ENCODE measurements around the gene EGFR. TPM values are rescaled to one million over a fixed set of nuclear protein-coding genes. Genes with fewer than 3 reads are reported as not detected.

EGFR gene
- total RNA-seq, 1 experiment from 2014 or later = 28.9 TPM

GRCh38 chr7:55260171-55260570, 241.4 kb downstream of the EGFR start:
- Histone ChIP-seq H3K9me3 (replicated peaks) (no peaks in the 10 kb centered on the region), H3K27me3 (replicated peaks) (no peaks in the 10 kb centered on the region), H3K4me1 (replicated peaks) (peaks cover 7% of the 10 kb centered on the region), H3K27ac (no peak overlapping the region), H3K4me3 (no peak overlapping the region), H3K36me3 (no peaks in the 10 kb centered on the region)
- peak in 1 of 2 experiments; percentile 25 for DNase-seq (ENCODE audit: low read depth in 1 of 2, low spot score in 2 of 2)

- DNase-seq (ENCODE audit: low read depth in 1 of 2, low spot score in 2 of 2) = no peak
- Histone ChIP-seq H3K4me1 (replicated peaks) (peaks cover 3% of the 10 kb centered on the region), H3K9me3 (replicated peaks) (no peaks in the 10 kb centered on the region), H3K27me3 (replicated peaks) (no peaks in the 10 kb centered on the region), H3K36me3 (no peaks in the 10 kb centered on the region), H3K4me3 (no peak overlapping the region), H3K27ac (no peak overlapping the region)
These were observed 242.0 kb downstream of the EGFR start for GRCh38 chr7:55260676-55261385.
